Measurements from ENCODE around the gene ZNF26. TPM values are rescaled to one million over a fixed set of nuclear protein-coding genes. Genes with fewer than 3 reads are reported as not detected.

Gene ZNF26
- total and polyA plus RNA-seq, 2 experiments from 2014 or later = 6.1 to 18.5 TPM

DNA sequence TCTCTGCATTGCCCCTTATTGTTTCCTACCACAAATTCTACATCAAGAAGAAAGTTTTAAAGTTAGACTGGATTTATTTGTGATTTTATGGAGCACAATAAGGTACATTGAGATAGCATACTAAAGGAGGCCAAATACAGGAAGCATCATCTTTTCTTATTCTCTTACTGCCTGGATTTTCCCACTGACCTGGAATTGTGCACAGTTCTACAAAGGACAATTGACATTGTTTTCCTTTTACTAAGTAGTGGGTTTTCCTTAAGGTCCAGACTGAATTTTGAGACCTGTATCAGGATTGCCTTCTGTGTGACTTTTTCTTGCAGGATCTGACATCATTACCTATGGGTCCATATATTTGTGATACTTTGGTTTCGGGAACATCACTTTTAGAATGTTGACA lies 75.8 kb downstream of the ZNF26 start:
- TF ChIP-seq, protein P1, sequence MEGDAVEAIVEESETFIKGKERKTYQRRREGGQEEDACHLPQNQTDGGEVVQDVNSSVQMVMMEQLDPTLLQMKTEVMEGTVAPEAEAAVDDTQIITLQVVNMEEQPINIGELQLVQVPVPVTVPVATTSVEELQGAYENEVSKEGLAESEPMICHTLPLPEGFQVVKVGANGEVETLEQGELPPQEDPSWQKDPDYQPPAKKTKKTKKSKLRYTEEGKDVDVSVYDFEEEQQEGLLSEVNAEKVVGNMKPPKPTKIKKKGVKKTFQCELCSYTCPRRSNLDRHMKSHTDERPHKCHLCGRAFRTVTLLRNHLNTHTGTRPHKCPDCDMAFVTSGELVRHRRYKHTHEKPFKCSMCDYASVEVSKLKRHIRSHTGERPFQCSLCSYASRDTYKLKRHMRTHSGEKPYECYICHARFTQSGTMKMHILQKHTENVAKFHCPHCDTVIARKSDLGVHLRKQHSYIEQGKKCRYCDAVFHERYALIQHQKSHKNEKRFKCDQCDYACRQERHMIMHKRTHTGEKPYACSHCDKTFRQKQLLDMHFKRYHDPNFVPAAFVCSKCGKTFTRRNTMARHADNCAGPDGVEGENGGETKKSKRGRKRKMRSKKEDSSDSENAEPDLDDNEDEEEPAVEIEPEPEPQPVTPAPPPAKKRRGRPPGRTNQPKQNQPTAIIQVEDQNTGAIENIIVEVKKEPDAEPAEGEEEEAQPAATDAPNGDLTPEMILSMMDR (IDR thresholded peaks at IDR 0.05; ENCODE audit: low read depth, low read length) = no peak
- no peak for DNase-seq (ENCODE audit: low read depth in 1 of 2, low spot score in 1 of 2)
- H3K27ac ChIP-seq = no peak overlapping the region

DNA sequence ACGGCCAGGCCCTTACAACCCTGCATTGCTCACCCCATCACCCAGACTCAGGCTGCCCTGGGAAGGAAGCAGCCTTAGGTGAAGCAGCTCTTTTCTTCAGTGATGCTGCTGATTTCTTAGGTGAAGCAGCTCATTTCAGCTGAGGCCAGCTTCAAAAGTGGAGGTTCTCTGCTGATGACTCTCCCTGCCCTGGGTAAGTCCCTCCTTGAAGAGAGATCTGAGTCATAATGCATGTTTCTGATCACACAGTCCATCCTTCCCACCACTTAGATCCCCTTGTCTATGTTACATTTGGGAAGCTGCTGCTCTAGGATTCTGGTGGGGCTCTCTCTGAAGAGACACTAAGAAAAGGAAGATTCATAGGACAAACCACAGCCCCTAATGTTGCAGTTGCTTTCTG lies 77.4 kb downstream of the ZNF26 start:
- Histone ChIP-seq H3K27ac (no peak overlapping the region), H3K4me3 (no peak overlapping the region), H3K9me3 (ENCODE audit: low read depth) (peaks cover 36% of the 10 kb centered on the region), H3K36me3 (peaks cover 2% of the 10 kb centered on the region), H3K4me1 (ENCODE audit: low read depth) (no peaks in the 10 kb centered on the region), H3K27me3 (no peaks in the 10 kb centered on the region)
- TF ChIP-seq, protein P1 (IDR thresholded peaks at IDR 0.05; ENCODE audit: low read depth, low read length) = no peak
- no peak for DNase-seq (ENCODE audit: low read depth in 1 of 2, low spot score in 1 of 2)

More for the DNA sequence above, 75.8 kb downstream of the ZNF26 start:
- Histone ChIP-seq H3K36me3 (peaks cover 17% of the 10 kb centered on the region), H3K4me1 (ENCODE audit: low read depth) (no peaks in the 10 kb centered on the region), H3K27me3 (no peaks in the 10 kb centered on the region), H3K4me3 (no peak overlapping the region), H3K9me3 (ENCODE audit: low read depth) (peaks cover 49% of the 10 kb centered on the region)

DNA sequence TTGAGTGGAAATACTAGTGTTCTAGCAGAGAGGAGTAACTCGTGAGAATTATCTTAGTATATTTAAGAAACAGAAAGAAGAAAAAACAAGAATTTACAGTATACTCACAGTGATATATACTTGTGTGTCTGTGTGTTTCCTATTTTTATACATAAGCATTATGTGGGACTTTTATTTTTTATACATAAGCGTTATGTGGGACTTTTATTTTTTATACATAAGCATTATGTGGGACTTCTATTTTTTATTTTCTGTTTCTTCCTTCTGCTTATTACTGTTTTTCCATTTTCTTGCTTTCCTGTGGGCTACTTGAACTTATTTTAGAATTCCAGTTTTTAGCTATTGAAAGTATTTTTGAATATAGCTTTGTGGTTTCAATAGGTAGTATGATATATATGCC lies 87.7 kb downstream of the ZNF26 start:
- H3K27me3 ChIP-seq = no peaks in the 10 kb centered on the region
- no peak overlapping the region for H3K27ac ChIP-seq
- H3K36me3 ChIP-seq = no peaks in the 10 kb centered on the region
- no peak for DNase-seq (ENCODE audit: low read depth in 1 of 2, low spot score in 1 of 2)
- H3K9me3 ChIP-seq (ENCODE audit: low read depth) = peaks cover 3% of the 10 kb centered on the region
- H3K4me1 ChIP-seq (ENCODE audit: low read depth) = no peaks in the 10 kb centered on the region
- no peak overlapping the region for H3K4me3 ChIP-seq
- TF ChIP-seq, protein P1 (IDR thresholded peaks at IDR 0.05; ENCODE audit: low read depth, low read length) = no peak

Other genes starting within 250 kb of the ZNF26 start
- 37.2 and 37.9 TPM in 2 replicates for gene ANKLE2, start 224.5 kb upstream of the ZNF26 start, total RNA-seq
- 27.8 and 37.1 TPM in 2 replicates for gene ANKLE2, start 224.5 kb upstream of the ZNF26 start, polyA plus RNA-seq
- 40.4 and 50.8 TPM in 2 replicates for gene GOLGA3, start 157.5 kb upstream of the ZNF26 start, total RNA-seq
- 12.2 and 15.3 TPM in 2 replicates for gene GOLGA3, start 157.5 kb upstream of the ZNF26 start, polyA plus RNA-seq
- 30.6 and 36.3 TPM in 2 replicates for gene CHFR, start 98.8 kb upstream of the ZNF26 start, total RNA-seq
- 29.4 and 30.0 TPM in 2 replicates for gene CHFR, start 98.8 kb upstream of the ZNF26 start, polyA plus RNA-seq
- gene ZNF605, start 30.1 kb upstream of the ZNF26 start, total RNA-seq = 6.6 and 13.3 TPM in 2 replicates
- 8.2 and 10.1 TPM in 2 replicates for gene ZNF605, start 30.1 kb upstream of the ZNF26 start, polyA plus RNA-seq
- 18.4 and 29.2 TPM in 2 replicates for gene ZNF84, start 51.1 kb downstream of the ZNF26 start, total RNA-seq
- gene ZNF84, start 51.1 kb downstream of the ZNF26 start, polyA plus RNA-seq = 22.5 and 31.5 TPM in 2 replicates
- 10.1 and 14.7 TPM in 2 replicates for gene ZNF140, start 94.6 kb downstream of the ZNF26 start, total RNA-seq
- 15.7 and 18.1 TPM in 2 replicates for gene ZNF140, start 94.6 kb downstream of the ZNF26 start, polyA plus RNA-seq
- 1.3 and 2.7 TPM in 2 replicates for gene ZNF891, start 143.9 kb downstream of the ZNF26 start, total RNA-seq
- 0.65 and 0.91 TPM in 2 replicates for gene ZNF891, start 143.9 kb downstream of the ZNF26 start, polyA plus RNA-seq
- gene ZNF10, start 144.3 kb downstream of the ZNF26 start, total RNA-seq = 7.0 and 9.9 TPM in 2 replicates
- 9.5 and 14.9 TPM in 2 replicates for gene ZNF10, start 144.3 kb downstream of the ZNF26 start, polyA plus RNA-seq
- gene ZNF268, start 195.1 kb downstream of the ZNF26 start, total RNA-seq = 21.6 and 34.1 TPM in 2 replicates
- 12.4 and 18.0 TPM in 2 replicates for gene ZNF268, start 195.1 kb downstream of the ZNF26 start, polyA plus RNA-seq
- not detected in 2 replicates for gene ANHX, start 249.5 kb downstream of the ZNF26 start, total RNA-seq
- not detected in 2 replicates for gene ANHX, start 249.5 kb downstream of the ZNF26 start, polyA plus RNA-seq

All from cardiac muscle cell (in vitro differentiated cells and primary cell).